ENCODE data around the gene KCNS1. TPM values are rescaled to one million over a fixed set of nuclear protein-coding genes. Genes with fewer than 3 reads are reported as not detected.

The KCNS1 gene
- total RNA-seq, 1 donor from 2014 or later = not detected

DNA sequence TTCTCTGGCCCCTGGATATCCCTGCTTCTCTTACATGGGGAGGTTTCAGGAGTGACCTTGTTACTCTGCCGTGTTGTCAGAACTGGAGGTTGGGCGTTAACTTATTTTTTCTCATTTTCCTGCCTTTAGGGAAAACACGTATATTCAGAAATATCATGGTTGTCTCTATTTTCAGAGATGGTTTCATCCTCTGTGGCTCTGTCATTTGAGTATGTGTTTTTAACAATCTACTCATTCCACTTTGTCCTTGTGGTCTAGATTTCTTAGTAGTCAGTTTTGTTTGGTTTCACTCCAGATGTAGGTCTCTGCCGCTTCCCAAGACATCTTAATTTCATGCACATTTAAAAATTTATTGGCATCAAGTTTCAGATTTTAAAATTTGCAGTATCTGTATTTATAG, 45.9 kb downstream of the KCNS1 start:
- Mint-ChIP-seq H3K4me1 (no peaks in the 10 kb centered on the region), H3K27ac (no peak overlapping the region), H3K4me3 (no peak overlapping the region), H3K9me3 (no peaks in the 10 kb centered on the region), H3K36me3 (peaks cover 11% of the 10 kb centered on the region), H3K27me3 (ENCODE audit: low read depth) (no peaks in the 10 kb centered on the region)
- TF ChIP-seq, protein P1, sequence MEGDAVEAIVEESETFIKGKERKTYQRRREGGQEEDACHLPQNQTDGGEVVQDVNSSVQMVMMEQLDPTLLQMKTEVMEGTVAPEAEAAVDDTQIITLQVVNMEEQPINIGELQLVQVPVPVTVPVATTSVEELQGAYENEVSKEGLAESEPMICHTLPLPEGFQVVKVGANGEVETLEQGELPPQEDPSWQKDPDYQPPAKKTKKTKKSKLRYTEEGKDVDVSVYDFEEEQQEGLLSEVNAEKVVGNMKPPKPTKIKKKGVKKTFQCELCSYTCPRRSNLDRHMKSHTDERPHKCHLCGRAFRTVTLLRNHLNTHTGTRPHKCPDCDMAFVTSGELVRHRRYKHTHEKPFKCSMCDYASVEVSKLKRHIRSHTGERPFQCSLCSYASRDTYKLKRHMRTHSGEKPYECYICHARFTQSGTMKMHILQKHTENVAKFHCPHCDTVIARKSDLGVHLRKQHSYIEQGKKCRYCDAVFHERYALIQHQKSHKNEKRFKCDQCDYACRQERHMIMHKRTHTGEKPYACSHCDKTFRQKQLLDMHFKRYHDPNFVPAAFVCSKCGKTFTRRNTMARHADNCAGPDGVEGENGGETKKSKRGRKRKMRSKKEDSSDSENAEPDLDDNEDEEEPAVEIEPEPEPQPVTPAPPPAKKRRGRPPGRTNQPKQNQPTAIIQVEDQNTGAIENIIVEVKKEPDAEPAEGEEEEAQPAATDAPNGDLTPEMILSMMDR (IDR thresholded peaks at IDR 0.05; ENCODE audit: unreplicated experiment) = no peak
- DNase-seq (ENCODE audit: low spot score in 2 of 2, unreplicated experiment in 2 of 2) = no peak

DNA sequence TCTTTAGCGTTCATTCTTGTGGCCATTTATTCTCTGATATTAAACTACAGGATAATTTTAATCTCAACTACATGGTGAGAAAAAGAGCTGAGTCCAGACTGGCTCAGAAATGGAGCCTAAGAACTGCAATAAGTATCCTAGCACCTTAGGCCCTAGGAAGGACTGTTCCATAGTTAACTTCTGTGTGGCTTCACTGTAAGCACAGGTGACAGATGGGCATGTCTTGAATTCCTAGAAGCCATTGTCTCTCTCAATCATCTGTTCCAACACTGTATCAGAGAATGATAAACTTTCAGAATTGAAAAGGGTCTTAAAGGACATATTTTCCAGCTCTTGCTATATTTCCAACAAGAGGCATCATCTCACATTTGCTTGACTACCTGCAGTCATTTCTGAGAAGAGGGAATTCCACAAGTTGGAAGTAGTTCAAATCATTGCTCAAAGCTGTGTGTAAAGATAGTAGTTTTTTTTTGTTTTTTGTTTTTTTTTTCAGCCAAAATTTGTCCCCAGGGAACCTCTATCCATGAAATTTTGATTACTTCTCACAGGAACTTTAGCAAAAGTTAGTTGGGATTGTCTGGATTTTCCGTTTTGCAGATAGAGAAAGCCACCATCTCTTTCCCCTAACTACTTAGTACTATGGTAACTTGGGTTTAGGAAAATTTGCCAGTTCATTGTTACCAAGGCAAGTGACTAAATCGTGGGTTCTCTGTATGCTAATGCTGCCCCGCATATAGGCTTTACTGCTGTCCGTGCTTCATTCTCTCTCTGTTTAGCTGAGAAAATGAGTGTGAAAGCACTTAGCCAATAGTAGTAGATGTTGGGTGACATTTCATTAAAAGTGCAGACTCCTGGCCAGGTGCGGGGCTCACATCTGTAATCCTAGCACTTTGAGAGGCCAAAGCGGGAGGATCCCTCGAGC, 47.2 kb downstream of the KCNS1 start:
- H3K36me3 Mint-ChIP-seq = peaks cover 11% of the 10 kb centered on the region
- H3K4me3 Mint-ChIP-seq = no peak overlapping the region
- H3K27ac Mint-ChIP-seq = no peak overlapping the region
- H3K9me3 Mint-ChIP-seq = no peaks in the 10 kb centered on the region
- no peaks in the 10 kb centered on the region for H3K4me1 Mint-ChIP-seq
- no peaks in the 10 kb centered on the region for H3K27me3 Mint-ChIP-seq (ENCODE audit: low read depth)
- no peak for DNase-seq (ENCODE audit: low spot score in 2 of 2, unreplicated experiment in 2 of 2)
- TF ChIP-seq, protein P1 (IDR thresholded peaks at IDR 0.05; ENCODE audit: unreplicated experiment) = no peak

DNA sequence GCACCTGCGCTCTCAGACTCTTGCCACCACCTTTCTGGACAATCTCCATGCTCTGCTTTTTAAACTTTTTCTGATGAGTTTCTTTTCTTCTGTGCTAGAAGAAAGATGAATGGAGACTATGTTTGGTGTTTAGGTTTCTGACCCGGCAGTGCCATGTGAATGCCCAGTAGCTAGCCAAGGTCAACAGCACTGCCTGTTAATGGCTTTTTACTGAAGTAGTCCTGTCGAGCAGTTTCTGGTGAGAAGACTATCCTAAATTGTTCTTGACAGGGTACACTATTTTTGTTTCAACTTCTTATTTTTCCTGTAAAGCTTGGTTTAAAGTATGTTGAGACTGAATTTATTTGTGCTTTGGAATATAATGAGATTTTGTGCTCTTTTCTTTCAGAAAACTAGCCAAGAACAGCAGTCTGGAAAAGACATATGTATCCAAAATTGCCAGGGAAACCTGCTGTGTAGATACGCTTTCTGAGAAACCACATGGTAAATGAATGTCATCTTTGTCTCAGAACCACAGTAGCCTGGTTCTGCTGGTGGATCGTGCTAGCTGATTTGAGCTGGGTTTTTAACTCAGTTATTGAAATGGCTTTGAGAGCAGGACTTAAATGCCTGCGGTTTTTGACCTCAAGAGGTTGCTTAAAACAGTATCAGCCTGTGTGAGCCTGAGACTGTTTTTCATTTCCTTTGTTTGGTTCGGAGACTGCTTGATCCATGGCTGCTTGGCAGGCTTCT, 48.1 kb downstream of the KCNS1 start:
- no peaks in the 10 kb centered on the region for H3K9me3 Mint-ChIP-seq
- H3K27ac Mint-ChIP-seq = no peak overlapping the region

DNA sequence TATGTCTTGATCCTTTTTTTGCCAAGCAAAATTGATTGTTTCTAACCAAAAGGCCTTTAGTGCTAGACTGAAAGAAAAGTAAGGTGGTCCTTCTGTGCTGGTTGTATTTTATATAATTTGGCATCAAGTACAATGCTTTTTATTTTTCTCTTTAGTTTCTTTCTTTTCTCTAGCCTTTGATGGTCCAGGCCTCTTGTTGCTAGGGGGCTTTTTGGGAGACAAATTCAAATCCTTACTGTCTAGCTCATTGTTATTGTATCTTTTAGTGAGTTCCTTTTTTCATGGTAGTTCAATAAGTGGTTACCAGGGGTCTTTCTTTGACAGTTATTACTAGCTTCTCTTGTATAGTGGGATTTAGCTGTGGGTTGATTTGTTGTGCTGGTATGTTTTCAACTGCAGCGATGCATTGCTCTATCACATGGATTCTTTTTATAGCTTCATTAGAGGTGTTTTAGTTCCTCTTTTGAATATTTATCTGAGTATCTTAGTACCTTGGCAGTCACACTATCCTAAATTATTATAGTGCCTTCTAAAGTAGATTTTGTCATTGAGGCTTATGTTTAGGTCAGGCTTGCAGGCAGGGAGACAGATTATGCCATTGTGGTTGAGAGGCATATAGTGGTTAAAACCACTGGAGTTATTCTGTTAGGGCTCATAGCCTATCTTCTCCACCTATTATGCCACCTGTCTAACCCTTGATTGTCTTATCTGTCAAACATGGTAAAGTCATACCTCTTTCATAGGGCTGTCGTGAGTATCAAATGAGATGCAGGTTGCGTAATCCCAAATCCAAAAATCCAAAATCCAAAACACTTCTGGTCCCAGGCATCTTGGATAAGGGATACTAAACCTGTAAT, 49.5 kb downstream of the KCNS1 start:
- H3K36me3 Mint-ChIP-seq = peaks cover 6% of the 10 kb centered on the region
- no peaks in the 10 kb centered on the region for H3K4me1 Mint-ChIP-seq
- no peaks in the 10 kb centered on the region for H3K27me3 Mint-ChIP-seq (ENCODE audit: low read depth)
- no peak overlapping the region for H3K4me3 Mint-ChIP-seq
- H3K27ac Mint-ChIP-seq = no peak overlapping the region
- no peaks in the 10 kb centered on the region for H3K9me3 Mint-ChIP-seq
- no peak for DNase-seq (ENCODE audit: low spot score in 2 of 2, unreplicated experiment in 2 of 2)
- TF ChIP-seq, protein P1 (IDR thresholded peaks at IDR 0.05; ENCODE audit: unreplicated experiment) = no peak

More for the DNA sequence above, 48.1 kb downstream of the KCNS1 start:
- H3K4me1 Mint-ChIP-seq = no peaks in the 10 kb centered on the region
- no peaks in the 10 kb centered on the region for H3K27me3 Mint-ChIP-seq (ENCODE audit: low read depth)
- no peak for DNase-seq (ENCODE audit: low spot score in 2 of 2, unreplicated experiment in 2 of 2)
- TF ChIP-seq, protein P1 (IDR thresholded peaks at IDR 0.05; ENCODE audit: unreplicated experiment) = no peak
- no peak overlapping the region for H3K4me3 Mint-ChIP-seq
- H3K36me3 Mint-ChIP-seq = peaks cover 11% of the 10 kb centered on the region

DNA sequence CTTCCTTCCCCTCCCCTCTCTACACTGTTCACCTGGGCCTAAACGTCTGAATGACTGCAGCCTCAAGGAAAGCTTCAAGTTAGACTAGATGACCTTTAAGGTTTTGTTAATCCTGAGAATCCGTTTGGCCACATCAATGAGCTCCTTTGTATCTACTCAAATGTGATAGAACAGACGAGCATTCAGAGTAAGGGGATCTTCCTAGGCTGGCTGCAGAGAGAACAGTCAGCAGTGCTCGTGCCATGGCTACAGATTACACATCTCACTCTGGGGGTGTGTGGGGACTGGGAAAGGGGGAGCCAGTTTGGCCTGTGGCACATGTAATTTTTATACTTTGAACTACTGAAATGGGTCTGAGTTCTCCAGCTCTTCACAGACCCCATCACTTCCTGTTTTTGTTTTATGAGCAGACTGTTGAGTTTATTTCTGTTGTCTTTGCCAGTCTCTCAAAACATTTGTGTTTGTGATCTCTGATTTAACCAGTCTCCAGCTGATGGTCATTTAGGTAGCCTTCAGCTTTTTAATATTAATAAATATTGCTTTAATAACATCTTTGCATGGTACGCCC, 50.9 kb downstream of the KCNS1 start:
- H3K27me3 Mint-ChIP-seq (ENCODE audit: low read depth) = no peaks in the 10 kb centered on the region
- H3K4me1 Mint-ChIP-seq = no peaks in the 10 kb centered on the region
- TF ChIP-seq, protein P1 (IDR thresholded peaks at IDR 0.05; ENCODE audit: unreplicated experiment) = no peak
- H3K27ac Mint-ChIP-seq = no peak overlapping the region
- no peaks in the 10 kb centered on the region for H3K36me3 Mint-ChIP-seq
- no peak for DNase-seq (ENCODE audit: low spot score in 2 of 2, unreplicated experiment in 2 of 2)
- H3K9me3 Mint-ChIP-seq = no peaks in the 10 kb centered on the region
- H3K4me3 Mint-ChIP-seq = no peak overlapping the region
